Subcutaneous adipose tissue (tissue), 4 donors: ENCODE measurements around the gene MZB1. TPM values are rescaled to one million over a fixed set of nuclear protein-coding genes. Genes with fewer than 3 reads are reported as not detected.

ENCODE experiments used
- total RNA-seq, 4 donors: library from RNA; depleted of rRNA; stranded (reverse); fragments of >200 nt; gene quantifications; one replicate each; pipeline ENCODE4 v1.1.0, GENCODE V29; 2016
- TF ChIP-seq, protein P1 (sequence below): fragments of 450-650 bp; IDR thresholded peaks from one replicate; pipeline ENCODE4 v1.5.1; 2016; ENCODE audit warnings: low read depth, mild to moderate bottlenecking, control low read depth, antibody characterized with exemption, moderate library complexity

The MZB1 gene
- total RNA-seq, 4 donors from 2014 or later: 2.1 TPM; not detected in 3

DNA sequence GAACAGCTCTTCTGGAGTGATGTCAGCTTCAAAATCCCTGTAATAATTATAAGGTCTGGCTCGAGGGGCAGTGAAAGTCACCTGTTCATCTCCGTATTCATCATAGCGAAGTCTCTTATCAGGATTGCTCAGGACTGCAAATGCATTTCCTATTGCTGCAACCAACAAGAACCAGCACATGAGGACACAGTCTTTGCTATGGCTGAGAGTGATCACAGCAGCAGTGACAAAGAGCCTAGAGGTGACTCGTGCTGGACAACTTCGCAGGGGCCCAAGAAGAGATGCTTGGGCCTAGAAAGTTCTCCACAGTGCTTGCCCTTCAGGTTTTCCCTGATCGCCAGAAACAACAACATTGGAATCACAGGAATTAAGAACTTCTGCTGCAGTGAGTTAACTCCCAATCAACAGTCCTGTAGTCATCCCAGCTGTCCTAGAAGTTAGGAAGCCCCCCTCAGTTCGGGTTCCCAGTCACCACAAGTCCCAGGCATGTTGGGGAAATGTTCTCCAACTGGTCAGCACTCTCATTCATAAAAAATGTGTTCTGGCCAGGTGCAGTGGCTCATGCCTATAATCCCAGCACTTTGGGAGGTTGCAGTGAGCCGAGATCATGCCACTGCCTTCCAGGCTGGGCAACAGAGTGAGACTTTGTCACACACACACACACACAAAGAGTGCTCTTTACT is 36.6 kb upstream of the MZB1 start:
- TF ChIP-seq, protein P1, sequence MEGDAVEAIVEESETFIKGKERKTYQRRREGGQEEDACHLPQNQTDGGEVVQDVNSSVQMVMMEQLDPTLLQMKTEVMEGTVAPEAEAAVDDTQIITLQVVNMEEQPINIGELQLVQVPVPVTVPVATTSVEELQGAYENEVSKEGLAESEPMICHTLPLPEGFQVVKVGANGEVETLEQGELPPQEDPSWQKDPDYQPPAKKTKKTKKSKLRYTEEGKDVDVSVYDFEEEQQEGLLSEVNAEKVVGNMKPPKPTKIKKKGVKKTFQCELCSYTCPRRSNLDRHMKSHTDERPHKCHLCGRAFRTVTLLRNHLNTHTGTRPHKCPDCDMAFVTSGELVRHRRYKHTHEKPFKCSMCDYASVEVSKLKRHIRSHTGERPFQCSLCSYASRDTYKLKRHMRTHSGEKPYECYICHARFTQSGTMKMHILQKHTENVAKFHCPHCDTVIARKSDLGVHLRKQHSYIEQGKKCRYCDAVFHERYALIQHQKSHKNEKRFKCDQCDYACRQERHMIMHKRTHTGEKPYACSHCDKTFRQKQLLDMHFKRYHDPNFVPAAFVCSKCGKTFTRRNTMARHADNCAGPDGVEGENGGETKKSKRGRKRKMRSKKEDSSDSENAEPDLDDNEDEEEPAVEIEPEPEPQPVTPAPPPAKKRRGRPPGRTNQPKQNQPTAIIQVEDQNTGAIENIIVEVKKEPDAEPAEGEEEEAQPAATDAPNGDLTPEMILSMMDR: no peak

DNA sequence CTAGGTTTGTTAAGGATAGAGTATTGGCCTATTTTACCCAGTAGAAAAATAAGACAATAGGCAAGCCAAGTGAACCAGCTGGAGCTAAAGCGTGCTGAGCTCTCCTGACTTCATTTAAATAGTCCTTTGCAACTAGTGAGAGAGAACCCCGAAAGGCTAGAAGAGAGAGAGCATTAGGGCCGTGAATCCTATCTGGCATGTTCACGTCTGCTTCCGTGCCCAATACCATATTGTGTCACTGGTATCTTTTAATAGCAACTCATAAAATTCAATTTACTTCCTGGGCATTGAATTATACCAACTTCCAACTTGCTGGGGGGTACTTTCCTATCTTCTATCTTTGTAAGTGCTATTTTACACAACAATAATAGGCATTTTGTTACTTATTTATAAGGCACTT is 35.8 kb upstream of the MZB1 start:
- TF ChIP-seq, protein P1: no peak

DNA sequence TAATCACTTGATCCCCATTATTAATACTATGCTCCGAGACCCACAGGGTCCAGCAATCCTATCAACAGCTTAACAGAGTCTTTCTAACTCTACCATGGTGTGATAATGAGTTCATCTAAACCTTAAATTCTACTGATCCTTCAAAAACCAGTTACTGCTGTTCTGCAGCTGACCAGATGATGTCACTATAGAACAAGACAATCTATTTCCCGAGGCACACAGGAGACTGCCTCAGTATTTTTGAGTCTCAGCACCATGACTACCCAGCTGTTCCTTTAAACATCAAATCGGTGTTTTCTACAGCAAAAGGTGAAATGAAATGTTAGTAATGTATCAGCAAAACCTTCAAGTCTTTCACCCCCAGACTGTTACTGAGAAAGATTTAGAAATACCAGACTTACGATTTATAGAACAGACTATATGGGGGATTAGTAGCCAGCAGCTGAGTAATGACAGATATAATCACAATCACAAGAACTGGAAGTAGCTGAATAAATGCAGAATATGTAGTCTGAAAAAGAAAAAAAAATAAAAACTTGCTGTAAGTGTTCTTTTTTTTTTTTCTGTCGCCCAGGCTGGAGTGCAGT is 32.7 kb upstream of the MZB1 start:
- TF ChIP-seq, protein P1: no peak

DNA sequence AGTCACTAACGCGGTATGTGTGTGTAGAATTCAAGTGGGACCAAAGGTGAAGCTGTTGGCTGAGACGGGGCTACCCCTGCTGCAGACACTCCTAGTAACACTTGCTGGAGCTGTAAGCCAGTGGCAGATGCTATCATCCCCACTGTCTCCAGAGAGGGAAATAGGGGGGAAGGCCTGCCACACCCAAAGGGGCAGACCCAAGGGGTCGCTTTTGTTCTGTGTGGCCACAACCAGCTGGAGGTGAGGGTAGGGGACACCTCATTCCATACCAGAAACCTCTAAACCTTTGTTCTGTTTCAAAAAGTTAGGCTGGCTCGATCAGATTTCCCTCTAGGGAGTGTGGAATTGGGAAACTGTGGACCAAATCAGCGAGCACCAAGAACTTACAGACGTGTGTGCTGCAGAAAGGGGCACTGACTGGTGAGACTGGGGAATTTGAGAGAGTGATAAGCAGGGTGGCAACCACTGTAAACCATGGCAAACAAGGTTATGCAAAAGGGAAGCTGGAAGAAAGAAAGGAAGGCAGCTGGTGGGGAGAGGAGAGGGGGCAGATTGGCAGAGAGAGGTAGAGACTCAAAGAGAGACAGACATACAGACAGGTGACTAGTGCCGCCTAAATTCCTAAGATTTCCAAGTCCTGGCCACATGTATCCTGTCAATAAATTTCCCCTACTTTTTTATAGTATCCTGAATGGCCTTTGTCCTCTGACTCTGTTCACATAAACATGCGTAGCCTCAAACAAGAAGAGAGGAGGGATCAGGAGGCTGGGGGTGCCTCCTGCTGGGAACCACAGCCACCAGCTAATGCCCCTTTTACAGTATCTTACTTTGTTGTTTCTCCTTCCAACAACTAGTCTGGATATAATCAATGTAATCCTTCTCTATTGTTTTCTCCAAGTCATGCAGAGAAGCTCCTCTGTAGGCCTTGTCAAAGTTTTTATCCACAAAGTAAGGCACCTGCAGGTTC is 29.8 kb upstream of the MZB1 start:
- TF ChIP-seq, protein P1: no peak

DNA sequence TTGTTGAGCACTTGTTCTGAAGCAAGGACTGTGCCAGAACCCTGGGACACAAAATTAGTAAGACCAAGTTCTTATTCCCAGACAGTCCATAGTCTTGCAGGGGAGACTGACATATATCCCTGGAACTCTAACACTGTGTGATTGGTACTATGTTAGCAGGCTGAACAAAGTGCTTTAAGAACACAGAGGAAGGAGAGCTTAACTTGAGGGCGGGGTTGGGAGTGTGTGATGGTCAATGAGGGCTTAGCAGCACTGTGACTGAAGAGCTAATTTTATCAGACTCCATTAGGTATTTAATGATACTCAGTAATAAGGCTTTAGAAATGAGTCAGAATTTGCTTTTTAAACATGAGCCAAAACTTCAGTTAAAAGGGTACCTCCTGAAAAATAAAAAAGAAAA is 29.1 kb upstream of the MZB1 start:
- TF ChIP-seq, protein P1: no peak

DNA sequence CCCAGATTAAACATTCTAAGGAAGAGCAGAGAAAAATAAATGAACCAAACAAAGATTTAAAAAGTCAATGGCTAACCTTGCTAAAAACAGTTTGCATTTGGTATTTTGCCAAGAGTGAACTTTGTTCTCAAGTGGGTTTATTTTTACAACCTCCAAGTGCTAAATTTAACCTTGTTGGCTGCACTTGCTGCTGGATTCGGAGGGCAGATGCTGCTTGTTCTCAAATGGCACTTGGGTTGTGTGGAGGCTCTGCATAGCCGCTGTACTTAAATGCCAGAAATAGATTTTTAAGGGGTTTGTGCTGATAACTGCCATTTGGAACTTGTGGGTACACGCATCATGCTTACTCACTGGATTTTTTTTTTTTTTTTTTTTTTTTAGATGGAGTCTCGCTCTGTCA is 27.5 kb upstream of the MZB1 start:
- TF ChIP-seq, protein P1: no peak

DNA sequence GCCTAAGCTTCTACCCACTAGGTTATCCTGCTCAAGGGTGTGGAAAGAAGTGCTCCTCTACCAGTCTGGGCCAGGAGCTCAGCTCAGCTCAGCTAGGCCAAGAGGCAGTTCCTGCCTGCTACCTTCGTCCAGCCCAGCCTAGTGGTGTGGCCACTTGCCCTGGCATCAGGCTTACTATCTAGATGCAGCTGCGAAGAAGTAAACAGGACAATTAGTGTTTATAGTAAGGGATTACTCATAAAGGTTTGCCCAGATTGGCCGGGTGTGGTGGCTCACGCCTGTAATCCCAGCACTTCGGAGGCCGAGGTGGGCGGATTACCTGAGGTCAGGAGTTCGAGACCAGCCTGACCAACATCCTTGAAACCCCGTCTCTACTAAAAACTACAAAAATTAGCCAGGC is 26.9 kb upstream of the MZB1 start:
- TF ChIP-seq, protein P1: no peak
